Measurements from ENCODE around the gene MAML3.
"Not testable (repeated sequence)": the region's sequence is repeated elsewhere in the genome, so short reads cannot be mapped to it uniquely, and the experiment has no call there.

MAML3 gene

DNA sequence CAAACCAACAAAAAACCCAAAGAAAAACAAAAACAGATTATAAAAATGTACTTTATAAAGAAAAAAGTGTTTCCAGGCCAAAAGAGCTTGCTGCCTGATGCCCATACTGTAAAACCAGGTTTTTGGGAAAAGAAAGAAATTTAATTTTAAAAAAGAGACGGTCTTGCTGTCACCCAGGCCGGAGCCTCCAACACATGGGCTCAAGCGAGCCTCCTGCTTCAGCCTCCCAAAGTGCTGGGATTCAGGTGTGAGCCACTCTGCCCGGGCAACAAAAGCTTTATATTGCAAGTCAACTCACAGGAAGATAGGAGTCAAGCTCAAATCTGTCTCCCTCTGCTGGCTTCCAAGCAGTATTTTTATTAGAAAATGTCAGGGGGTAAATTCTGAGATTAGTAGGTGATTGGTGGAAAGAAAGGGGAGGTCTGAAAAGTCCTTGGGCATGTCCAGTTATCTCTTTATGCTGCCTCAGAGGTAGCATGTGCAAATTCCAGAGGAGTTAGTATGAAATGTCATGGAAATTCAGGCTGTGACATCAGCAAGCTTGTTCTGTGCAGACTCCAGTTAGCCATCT is 449.0 kb downstream of the MAML3 start:
- no peak for DNase-seq

DNA sequence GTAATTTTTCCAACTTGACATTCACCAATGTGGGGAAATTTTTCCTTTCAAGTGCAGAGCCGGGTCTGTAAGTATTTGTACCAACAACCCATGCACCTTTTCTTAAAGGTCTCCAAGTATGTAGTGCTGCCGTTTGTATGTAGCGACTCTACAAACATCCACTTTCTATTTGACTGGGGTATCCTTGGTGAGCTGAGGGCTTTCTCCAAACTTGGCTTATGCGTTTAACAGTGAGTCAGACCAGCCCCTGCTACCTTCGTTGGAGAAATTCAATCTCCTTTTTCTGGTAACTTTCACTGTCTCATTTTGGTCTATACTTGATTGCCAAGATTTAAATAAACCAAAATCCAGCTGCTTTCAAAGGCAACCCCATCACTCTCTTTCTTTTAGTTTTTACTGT is 453.4 kb downstream of the MAML3 start:
- no peak for DNase-seq

DNA sequence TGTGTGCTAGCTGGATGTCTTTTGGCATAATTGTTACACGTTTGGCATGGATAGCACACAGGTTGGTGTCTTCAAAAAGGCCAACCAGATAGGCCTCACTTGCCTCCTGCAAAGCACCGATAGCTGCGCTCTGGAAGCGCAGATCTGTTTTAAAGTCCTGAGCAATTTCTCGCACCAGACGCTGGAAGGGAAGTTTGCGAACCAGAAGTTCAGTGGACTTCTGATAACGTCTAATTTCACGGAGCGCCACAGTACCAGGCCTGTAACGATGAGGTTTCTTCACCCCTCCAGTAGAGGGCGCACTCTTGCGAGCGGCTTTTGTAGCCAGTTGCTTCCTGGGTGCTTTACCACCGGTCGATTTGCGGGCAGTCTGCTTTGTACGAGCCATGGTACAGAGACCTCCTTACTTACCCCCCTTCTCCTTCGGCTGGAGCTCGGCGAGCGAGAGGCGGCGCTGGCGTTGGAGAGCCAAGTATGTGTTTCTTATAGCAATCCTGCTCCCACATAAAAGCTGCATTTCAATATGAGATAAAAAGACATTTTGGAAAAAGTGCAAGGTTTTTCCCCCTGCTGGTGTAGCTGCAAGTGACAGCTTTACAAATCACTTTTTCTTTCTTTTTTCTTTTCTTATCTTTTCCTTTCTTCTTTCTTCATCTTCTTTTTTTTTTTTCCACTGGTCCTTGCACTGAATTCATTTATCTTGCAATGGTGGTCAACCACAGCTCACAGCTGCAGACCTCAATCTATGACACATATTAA is 455.6 kb downstream of the MAML3 start:
- not testable (repeated sequence) for DNase-seq

DNA sequence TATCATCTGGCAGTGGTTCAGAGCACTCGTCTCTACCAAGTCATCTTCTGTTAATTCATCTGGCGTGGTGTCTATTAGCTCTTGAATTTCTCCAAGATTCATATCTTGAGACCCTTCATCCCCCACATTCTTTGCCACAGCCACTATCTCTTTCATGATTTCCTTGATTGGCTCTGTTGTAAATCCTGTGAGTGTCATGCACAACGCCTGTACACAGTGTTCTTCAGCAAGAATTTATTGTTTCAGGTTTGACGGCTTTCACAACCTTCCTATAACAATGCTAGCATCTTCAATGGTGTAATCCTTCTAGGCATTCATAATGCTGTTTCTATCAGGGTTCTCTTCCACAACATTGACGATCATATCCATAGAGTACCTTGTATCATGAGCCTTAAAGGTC is 457.5 kb downstream of the MAML3 start:
- no peak for DNase-seq

DNA sequence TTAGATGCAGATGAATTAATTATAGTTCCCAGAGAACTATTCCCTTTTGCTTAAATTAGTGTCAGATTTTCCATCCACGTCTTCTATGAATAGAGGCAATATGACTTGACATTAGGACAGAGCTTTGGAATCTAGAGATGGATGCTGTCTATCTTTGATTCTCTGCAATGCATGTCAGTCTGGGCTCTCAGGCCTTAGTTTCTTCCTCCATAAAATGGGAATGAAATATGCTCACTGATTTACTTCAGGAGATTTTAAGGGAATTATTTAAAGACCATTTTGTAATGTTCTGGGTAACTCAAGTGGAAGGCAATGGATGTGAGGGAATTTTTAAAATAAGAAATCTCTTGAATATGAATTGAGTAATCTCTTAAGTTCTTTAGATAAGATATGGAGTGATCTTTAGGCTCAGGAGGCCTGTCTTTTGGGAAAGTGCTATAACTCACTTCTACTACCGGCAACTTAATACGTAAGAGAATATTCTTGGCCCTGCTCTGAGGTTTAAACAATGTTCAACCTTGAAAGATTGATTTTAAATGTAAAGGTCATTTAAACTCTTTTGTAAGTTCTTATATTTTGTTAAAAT is 459.4 kb downstream of the MAML3 start:
- no peak for DNase-seq

DNA sequence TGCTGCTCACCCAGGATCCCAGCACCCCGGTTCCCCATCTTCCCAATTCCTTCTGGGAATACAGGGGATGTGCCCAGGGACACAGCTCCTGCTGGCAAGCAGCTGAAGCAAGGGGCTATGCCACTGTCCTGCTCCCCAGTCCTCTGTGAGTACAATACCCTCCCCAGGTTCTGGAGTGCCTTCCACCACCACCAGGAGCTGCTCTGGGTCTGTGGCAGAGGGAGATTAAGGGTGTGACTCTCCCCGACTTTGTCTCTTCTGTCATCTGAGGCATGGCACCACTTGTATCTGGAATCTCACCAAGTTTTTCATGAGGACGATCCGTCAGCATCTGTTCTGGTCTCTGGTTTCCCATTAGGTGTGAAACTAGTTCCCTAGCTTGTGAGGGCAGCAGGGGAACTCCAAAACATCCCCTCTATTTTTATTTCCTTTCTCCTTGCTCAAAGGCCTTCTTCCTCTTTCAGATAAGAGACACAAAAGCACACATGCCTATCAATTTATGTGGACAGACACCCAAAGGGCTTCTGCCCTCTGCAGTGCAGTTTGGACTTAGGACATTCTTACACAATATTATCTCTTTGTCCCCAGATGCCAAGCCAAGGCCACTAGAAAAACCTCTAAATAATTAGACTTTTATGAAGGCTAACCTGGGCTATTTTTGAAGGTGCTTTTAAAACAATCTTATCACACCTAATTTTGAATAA is 461.5 kb downstream of the MAML3 start:
- DNase-seq, result no peak

DNA sequence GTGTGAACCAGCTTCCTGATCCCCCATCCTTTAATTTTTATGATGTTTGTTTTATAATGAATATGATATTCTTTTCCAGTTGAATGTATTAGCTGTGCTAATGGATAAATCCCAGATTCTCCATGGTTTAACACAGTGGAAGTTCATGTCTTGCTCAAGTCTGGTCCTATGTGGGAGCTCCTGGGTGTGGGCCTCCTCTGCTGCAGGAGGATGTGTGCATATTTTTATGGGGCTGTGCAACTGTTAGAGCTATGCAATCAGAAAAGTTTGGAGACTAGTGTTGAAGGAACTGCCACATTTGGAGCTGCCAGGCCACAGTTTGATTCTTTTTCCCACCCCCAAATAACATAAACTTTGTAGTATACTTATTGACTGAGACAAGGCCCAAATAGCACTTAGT is 463.6 kb downstream of the MAML3 start:
- no peak for DNase-seq

DNA sequence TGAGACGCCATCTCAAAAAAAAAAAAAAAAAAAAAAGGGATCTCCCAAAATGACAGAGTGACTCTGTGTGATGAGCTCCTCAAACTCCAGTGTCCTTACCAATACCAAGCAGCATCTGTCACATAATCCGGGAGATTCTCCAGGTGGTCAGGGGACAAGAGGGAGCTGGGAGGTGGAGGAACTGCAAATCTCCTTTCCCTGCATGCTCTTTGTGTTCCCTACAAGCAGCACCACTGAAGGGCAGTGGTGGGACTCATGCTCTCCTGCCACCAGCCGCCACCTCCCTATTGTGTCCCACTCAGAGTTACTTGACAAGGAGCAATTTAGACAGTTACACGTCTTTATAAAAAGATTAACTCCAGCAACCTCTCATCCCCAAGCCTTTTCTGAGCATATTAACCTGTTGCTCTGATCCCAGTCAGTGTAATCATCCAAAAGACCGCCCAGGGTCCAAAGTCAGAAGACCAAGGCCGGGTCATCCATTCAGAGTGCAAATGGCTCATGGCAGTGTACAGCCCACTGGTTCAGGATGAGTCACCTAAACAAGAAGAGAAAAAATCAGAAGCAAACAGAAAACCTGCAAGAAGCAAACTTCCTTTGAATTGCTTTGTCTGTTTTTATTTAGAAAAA is 464.8 kb downstream of the MAML3 start:
- DNase-seq, result no peak

DNA sequence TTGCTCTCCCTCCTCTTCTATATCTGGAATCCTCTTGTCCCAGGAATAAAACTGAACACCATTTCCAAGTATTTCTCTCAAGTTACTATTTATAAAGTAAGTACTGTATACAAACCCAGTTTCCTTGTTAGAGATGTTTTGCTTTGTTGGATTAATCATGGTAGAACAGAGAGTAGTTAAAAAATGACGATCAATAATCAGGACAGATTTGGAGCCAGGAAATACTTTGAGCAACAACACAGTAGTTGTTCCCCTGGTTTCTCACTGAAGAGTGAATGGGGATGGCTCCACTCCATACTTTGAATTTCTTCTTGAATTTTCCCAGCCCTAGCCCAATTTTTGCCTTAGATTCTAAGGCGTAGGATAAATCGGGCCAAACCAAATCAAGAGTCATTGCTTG is 467.0 kb downstream of the MAML3 start:
- DNase-seq, result no peak

DNA sequence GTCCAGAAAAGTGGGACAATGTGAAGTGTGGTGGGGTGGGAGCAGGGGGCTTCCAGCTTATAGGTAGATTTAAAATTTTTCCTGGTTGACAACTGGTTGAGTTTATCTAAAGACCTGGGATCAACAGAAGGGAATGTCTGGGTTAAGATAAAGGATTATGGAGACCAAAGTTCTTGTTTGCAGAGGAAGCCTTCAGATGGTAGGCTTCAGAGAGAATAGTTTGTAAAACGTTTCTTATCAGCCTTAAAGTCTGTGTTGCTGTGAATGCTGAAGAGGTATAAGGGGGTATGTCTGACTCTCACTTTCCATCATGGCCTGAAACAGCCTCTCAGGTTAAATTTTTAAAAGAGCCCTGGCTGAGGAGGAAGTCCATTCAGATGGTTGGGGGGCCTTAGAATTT is 467.9 kb downstream of the MAML3 start:
- no peak for DNase-seq

DNA sequence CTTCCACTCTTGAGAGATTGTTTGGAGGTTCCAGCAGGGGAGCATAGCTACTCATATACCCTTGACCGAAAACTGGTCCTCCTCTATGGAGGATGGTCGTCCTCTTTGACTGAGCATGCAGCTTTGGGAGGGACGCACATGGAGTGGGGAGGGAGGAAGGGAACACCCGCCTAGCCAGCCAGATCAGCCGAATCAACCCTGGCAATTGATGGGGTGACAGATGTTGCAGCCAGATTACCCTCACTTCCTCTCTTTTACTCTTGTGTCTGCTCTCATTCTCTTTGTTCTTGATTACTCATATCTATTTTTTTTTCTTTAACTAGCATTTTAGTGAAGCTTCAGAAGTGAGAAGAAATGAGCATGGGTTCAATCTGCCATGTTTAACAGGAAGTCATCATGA is 468.8 kb downstream of the MAML3 start:
- no peak for DNase-seq

DNA sequence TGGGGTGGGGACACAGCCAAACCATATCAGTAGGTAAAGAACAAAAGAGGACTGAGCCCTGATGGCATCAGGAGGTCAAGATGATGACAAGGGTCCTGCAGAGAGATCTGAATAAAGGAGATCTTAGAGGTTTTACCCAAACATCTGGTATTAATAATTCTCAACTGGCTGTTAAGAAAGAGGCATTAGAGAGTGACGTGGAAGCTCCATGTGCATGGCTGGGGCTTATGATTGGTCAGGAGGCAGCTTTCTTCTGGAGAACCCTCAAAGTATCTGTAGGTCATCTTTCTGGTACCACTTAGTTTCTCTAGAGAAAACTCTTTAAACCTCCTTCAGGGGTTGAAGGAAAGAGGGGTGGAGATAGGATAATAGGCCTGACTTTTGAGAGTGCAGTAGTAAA is 469.6 kb downstream of the MAML3 start:
- DNase-seq, result no peak

DNA sequence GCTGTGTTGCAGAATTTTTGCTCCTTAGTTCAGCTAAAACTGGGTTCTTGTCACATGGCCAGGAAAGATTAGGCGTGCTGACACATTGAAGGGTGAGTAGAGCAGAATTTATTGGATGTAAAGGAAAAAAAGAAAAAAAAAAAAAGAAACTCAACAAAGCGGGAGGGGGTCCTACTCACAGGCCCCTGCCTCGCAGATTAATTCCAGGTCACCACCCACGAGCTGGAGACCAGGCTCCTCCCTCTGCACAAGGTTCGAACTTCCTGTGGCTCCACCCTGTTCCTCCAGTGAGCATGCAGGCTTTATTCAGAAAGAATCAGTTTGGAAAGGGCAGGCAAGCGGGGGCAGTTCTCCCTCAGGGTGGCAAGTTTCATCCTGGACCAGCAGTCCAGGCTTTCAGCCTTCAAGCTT is 471.2 kb downstream of the MAML3 start:
- no peak for DNase-seq

DNA sequence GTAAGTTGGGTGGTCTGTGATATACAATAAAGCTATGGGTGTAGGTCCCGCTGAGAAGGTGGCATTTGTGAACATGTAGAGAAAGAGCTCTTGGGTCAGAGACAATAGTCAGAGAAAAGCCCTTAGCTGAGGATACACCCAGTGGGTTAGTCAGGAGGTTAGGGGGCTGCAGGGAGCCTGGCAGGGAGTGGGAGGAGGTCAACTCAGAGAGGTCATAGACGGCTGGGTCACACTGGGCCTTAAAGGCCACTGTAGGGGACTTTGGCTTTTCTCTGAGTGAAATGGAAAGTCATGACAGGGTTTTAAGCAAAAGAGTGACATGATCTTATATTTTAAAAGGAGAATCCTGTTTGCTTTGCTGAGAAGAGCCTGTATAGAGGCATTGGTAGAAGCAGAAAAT is 471.7 kb downstream of the MAML3 start:
- no peak for DNase-seq

DNA sequence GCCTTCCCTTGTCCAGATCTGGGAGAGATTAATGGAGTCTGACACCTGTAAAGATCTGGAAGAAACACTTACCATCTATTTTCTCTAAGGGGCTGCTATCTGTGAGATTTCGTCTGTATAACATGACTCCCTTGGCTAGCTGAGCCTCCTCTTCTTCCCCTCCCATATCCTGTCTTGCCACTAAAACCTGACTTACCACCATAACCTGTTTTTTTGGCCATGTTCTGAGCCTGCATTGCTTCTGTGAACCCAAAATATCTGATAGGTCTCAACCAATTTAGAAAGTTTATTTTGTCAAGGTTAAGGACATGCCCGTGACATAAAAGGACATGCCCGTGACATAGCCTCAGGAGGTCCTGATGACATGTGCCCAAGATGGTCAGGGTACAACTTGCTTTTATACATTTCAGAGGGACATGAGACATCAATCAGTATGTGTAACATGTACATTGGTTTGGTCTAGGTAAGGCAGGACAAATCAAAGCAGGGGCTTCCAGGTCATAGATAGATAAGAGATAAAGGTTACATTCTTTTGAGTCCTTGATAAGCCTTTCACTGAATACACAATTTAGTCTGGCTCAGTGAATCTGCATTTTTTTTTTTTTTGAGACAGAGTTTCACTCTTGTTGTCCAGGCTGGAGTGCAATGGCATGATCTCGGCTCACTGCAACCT is 476.9 kb downstream of the MAML3 start:
- DNase-seq, result no peak

DNA sequence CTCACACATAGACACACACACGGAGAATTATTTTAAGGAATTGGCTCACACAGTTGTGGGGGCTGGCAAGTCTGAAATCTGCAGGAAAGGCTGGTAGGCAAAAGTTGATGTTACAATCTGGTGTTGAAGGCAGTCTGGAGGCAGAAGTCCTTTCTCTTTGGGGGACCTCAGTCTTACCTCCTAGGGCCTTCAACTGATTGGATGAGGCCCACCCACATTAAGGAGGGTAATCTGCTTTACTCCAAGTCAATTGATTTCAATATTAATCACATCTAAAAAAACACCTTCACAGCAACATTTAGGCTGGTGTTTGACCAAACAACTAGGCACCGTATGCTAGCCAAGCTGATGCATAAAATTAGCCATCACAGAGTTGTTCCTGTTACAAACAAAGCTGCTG is 477.6 kb downstream of the MAML3 start:
- DNase-seq, result no peak

DNA sequence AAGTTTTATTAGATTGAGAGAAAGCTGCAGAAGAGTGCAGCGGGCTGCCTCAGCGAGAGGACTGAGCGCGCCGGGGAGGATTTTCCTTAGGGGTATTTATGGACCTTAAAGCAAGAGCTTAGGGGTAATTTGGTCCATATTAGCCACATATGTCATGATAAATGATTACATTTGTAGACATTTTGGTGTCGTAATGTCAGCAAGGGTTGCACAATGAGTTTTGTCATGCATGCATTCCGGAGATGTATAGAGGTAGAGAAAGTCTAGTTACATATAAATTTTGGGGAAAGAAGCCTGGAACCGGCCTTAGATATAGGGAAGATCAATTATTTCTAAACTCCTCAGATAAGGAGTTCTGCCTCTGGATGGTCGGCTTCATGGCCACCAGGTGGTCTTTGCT is 478.3 kb downstream of the MAML3 start:
- DNase-seq, result no peak

DNA sequence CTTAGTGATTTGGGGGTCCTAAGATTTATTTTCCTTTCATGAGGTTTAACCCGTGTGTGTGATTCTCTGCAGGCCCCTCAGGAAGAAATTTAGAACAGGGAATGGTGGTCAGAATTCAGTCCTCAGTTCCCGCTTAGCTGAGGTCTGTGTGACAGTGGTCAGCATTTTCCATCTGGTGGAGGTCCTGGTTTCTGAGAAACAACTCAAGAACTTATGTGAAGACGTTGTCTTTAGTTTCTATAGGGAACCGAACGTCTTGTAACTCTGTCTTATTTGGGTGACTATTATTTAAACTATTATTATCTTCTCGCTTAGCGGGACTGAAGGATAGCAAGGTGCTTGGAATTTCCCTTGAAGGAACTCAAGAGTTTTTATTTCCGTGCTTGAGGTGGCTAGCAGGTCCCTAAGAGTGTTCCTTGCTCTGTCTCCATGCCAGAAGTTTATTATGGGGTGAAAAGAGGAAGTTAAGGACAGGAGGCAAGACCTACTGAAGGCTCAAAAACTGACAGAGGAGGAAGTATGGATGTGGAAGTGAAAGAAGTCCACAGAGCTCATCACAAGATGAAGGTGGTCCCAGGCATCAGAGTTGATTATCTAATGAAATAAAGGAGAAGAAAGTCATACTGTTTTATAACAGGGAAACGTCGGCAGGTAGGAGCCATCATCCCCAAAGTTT is 479.0 kb downstream of the MAML3 start:
- no peak for DNase-seq

DNA sequence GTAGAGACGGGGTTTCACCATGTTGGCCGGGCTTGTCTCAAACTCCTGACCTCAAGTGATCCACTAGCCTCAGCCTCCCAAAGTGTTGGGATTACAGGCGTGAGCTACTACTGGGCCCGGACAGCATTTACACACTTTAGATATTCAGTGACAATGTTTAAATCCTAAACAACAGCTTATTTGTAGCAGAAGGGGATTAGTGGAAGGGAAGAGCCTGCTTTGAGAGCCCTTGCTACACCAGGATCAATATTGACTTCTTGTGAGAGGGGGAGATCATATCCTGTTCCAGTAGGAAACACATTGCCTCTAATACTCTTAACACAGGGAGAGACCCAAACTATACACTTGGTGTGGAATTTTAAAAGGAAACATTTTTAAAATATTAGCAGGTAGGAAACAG is 481.3 kb downstream of the MAML3 start:
- DNase-seq, result no peak

DNA sequence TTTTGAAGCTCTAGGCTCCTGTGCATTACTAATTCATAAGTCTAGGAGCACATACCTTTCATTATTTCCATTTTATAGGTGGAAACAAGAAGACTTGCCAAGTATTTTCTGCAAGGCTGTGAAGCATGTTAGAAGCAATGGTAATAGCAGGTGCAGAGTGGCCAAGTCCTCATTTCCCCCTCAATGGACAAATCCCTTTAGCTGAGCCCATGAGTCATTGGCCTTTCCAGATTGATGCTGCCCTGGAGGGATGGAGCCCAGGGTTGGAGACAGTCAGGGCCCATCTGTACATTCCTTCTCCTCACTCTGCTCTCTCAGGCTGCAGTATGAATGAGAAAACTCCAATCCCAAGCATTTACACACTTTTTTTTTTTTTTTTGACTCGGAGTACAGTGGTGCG is 481.8 kb downstream of the MAML3 start:
- no peak for DNase-seq

DNA sequence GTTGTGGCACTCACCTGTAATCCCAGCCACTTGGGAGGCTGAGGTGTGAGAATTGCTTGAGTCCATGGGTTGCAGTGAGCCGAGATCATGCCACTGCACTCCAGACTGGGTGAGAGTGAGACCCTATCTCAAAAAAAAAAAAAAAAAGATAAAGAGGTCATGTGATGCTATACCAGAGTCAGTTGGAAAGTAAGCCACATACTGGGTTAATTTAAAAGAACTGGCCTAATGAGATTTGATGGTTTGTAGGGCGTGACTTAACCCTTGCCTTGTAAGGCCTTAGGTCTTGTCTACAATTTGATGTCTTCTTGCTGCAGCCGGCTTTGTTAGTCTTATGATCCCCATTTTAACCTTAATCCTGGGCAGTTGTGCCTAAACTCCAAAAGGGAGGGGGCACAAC is 483.2 kb downstream of the MAML3 start:
- DNase-seq, result no peak

DNA sequence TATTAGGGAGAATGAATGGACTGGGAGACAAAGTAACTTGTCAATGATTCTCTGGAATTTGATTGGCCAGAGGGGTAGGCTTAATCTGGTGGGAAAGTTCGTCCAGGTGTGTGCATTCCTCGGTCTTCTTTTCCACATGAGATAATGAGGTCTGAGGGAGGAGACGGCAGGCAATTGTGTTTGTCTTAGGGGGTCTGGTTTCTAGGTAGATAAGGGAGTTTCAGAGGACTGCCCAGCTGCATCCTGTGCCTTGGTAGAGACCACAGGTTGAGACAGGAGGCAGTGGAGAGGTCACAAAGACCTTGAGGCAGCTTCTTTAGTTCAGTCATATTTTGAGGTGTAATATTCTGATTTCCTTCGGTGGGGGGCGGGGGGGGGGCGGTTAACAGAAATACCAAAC is 484.1 kb downstream of the MAML3 start:
- DNase-seq, result no peak

All from effector CD4-positive, alpha-beta T cell (primary cell).